GM12875 (cell line): ENCODE results near the gene SGF29.
"Not testable (repeated sequence)": the region's sequence is repeated elsewhere in the genome, so short reads cannot be mapped to it uniquely, and the experiment has no call there.

Source experiments
- H3K4me3 ChIP-seq: one replicate; pipeline ENCODE4 v1.5.1; 2011; ENCODE audit warnings: low read depth, low read length, control low read depth
- TF ChIP-seq, protein P1 (sequence below): IDR thresholded peaks from 2 replicates; pipeline ENCODE4 v1.5.1; 2011; ENCODE audit warnings: low read depth, mild to moderate bottlenecking, control low read depth, inconsistent platforms, low read length, moderate library complexity, borderline replicate concordance; ENCODE audit not compliant: insufficient read depth

Gene SGF29

GRCh38 chr16:28556914-28557320, 3.2 kb downstream of the SGF29 start:
- no peak overlapping the region for H3K4me3 ChIP-seq
- TF ChIP-seq, protein P1, sequence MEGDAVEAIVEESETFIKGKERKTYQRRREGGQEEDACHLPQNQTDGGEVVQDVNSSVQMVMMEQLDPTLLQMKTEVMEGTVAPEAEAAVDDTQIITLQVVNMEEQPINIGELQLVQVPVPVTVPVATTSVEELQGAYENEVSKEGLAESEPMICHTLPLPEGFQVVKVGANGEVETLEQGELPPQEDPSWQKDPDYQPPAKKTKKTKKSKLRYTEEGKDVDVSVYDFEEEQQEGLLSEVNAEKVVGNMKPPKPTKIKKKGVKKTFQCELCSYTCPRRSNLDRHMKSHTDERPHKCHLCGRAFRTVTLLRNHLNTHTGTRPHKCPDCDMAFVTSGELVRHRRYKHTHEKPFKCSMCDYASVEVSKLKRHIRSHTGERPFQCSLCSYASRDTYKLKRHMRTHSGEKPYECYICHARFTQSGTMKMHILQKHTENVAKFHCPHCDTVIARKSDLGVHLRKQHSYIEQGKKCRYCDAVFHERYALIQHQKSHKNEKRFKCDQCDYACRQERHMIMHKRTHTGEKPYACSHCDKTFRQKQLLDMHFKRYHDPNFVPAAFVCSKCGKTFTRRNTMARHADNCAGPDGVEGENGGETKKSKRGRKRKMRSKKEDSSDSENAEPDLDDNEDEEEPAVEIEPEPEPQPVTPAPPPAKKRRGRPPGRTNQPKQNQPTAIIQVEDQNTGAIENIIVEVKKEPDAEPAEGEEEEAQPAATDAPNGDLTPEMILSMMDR = no peak

- H3K4me3 ChIP-seq = no peak overlapping the region
Observed at GRCh38 chr16:28558456-28558855, 4.7 kb downstream of the SGF29 start.

GRCh38 chr16:28561557-28562187, 8.0 kb downstream of the SGF29 start:
- no peak overlapping the region for H3K4me3 ChIP-seq
- TF ChIP-seq, protein P1 = no peak

More at GRCh38 chr16:28558456-28558855, 4.7 kb downstream of the SGF29 start:
- TF ChIP-seq, protein P1 = no peak

- TF ChIP-seq, protein P1 = no peak
- H3K4me3 ChIP-seq = no peak overlapping the region
Observed at GRCh38 chr16:28562199-28562598, 8.5 kb downstream of the SGF29 start.

DNA sequence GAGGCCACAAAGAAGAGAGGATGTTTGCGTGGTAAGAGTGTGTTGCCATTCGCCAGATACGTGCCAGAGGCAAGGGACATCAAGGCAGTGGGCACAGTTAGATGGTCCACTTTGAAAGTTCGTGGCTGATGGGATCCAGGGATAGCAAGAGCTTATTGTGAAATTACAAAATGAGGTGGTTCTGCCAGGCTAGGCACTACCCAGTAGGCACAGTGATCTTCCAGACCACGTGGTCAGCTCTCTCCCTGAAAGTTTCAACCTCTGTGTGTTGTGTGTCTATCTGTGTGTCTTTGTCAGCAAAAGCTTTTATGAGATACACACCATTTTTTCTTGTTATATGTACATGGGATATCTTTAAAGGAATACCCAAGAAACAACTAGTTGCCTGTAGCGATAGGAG, 9.5 kb downstream of the SGF29 start:
- no peak overlapping the region for H3K4me3 ChIP-seq
- TF ChIP-seq, protein P1 = no peak

DNA sequence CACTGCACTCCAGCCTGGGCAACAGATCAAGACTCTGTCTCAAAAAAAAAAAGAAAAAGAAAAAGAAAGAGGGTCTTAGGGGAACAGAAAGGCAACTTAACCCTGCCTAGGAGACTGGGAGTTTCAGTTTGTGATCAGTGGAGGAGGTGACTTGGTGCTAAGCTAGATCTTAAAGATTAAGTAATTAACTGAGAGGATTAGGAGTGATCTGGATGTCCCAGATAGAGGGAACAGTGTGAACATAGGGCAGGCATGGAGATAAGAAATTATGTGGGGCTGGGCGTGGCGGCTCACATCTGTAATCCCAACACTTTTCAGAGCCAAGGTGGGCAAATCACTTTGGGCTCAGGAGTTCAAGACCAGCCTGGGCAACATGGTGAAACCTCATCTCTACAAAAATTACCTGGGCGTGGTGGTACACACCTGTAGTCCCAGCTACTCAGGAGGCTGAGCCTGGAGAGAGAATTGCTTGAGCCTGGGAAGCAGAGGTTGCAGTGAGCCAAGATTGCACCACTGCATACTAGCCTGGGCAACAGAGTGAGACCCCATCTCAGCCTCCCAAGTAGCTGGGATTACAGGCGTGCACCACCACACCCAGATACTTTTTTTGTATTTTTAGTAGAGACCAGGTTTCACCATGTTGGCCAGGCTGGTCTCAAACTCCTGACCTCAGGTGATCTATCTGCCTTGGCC, 12.7 kb downstream of the SGF29 start:
- H3K4me3 ChIP-seq = not testable (repeated sequence)

DNA sequence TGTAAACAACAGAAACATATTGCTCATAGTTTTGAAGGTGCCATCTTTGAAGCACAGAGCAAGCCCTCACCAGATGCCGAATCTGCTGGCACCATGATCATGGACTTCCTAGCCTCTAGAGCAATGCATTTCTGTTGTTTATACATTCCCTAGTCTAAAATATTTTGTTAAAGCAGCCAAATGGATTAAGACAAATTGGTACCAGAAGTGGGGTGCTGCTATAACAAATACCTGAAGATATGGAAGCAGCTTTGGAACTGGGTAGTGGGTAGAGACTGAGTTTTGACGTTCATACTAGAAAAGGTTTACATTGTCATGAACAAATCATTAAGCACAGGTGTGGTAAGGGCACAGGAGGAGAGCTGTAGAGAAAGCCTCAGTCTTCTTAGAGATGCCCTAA, 13.6 kb downstream of the SGF29 start:
- H3K4me3 ChIP-seq = no peak overlapping the region
- TF ChIP-seq, protein P1 = no peak
